Activated B cell treated with CpG ODN at 0.5 μM for 24 hours (primary cell): ENCODE results near the gene FAM124B. TPM values are rescaled to one million over a fixed set of nuclear protein-coding genes. Genes with fewer than 3 reads are reported as not detected.
A peak's percentile ranks its signal among the peaks of the same experiment; 100 is the strongest.

Experiments used
- ATAC-seq: fragments of 200-7000 bp; cut with Tn5 transposase; one replicate; pipeline ENCODE4 v1.10.0; 2021; ENCODE audit warnings: low read depth, mild to moderate bottlenecking, moderate library complexity
- CTCF ChIA-PET: fragments of 350-600 bp; sonication (Branson Sonifier 250); formaldehyde crosslinking; loops from one replicate; lab custom pipeline; 2021; ENCODE audit warnings: antibody characterized with exemption; lab: Charles Lee
- POLR2A ChIA-PET: fragments of 350-600 bp; sonication (Branson Sonifier 250); formaldehyde crosslinking; loops from one replicate; lab custom pipeline; 2021; ENCODE audit warnings: antibody characterized with exemption; lab: Charles Lee
- DNase-seq: peaks from one replicate; pipeline ENCODE4 v3.0.0; 2022
- H3K27ac Mint-ChIP-seq: one replicate; pipeline ENCODE4 v1.8.0; 2020; ENCODE audit warnings: mixed read lengths
- H3K27me3 Mint-ChIP-seq: one replicate; pipeline ENCODE4 v1.8.0; 2021; ENCODE audit warnings: mixed read lengths
- H3K36me3 Mint-ChIP-seq: one replicate; pipeline ENCODE4 v1.8.0; 2021; ENCODE audit warnings: low read depth, mixed read lengths
- H3K4me1 Mint-ChIP-seq: one replicate; pipeline ENCODE4 v1.8.0; 2021; ENCODE audit warnings: mixed read lengths
- H3K4me3 Mint-ChIP-seq: one replicate; pipeline ENCODE4 v1.8.0; 2020; ENCODE audit warnings: mild to moderate bottlenecking, mixed read lengths
- H3K9me3 Mint-ChIP-seq: one replicate; pipeline ENCODE4 v1.8.0; 2020; ENCODE audit warnings: mixed read lengths
- intact Hi-C: fragments of 100-400 bp; cut with micrococcal nuclease; formaldehyde crosslinking; loops from one replicate; pipeline ENCODE4 v1.15.1; 2024
- total RNA-seq: library from RNA; stranded (reverse); gene quantifications from 2 replicates; pipeline ENCODE4 v1.2.3, GENCODE V29; 2022
- TF ChIP-seq, protein P1 (sequence below): fragments of 200-600 bp; IDR thresholded peaks from one replicate; pipeline ENCODE4 v1.8.0; 2022; ENCODE audit warnings: antibody characterized with exemption, mild to moderate bottlenecking

Gene FAM124B
- total RNA-seq, 1 donor from 2014 or later, result not detected

DNA sequence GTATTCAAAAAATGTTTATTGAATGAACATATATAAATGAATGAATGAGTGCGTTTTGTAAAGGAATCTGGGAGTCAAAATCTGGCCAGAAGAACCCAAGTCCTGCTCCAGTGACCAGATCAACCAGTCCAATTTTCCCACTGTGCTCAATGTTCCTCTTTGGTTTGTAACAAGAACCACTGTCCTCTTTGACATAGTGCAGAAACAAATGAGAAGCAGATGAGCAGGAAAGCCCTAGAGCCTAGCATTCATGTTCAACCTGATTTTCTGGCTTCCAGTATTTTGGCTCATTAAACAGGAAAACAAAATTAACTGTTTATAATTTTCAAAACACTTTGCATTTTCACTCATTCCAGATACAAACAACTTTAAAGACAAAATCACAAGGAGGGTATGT is 23.2 kb downstream of the FAM124B start:
- TF ChIP-seq, protein P1, sequence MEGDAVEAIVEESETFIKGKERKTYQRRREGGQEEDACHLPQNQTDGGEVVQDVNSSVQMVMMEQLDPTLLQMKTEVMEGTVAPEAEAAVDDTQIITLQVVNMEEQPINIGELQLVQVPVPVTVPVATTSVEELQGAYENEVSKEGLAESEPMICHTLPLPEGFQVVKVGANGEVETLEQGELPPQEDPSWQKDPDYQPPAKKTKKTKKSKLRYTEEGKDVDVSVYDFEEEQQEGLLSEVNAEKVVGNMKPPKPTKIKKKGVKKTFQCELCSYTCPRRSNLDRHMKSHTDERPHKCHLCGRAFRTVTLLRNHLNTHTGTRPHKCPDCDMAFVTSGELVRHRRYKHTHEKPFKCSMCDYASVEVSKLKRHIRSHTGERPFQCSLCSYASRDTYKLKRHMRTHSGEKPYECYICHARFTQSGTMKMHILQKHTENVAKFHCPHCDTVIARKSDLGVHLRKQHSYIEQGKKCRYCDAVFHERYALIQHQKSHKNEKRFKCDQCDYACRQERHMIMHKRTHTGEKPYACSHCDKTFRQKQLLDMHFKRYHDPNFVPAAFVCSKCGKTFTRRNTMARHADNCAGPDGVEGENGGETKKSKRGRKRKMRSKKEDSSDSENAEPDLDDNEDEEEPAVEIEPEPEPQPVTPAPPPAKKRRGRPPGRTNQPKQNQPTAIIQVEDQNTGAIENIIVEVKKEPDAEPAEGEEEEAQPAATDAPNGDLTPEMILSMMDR, result no peak
- intact Hi-C loops, result no loop called here
- no peaks in the 10 kb centered on the region for H3K36me3 Mint-ChIP-seq
- H3K4me3 Mint-ChIP-seq, result no peak overlapping the region
- peaks cover 14% of the 10 kb centered on the region for H3K4me1 Mint-ChIP-seq
- CTCF ChIA-PET, result no interaction called here
- no peak for DNase-seq
- H3K9me3 Mint-ChIP-seq, result no peaks in the 10 kb centered on the region
- POLR2A ChIA-PET, result no interaction called here
- no peak for ATAC-seq
- no peak overlapping the region for H3K27ac Mint-ChIP-seq
- H3K27me3 Mint-ChIP-seq, result no peaks in the 10 kb centered on the region

DNA sequence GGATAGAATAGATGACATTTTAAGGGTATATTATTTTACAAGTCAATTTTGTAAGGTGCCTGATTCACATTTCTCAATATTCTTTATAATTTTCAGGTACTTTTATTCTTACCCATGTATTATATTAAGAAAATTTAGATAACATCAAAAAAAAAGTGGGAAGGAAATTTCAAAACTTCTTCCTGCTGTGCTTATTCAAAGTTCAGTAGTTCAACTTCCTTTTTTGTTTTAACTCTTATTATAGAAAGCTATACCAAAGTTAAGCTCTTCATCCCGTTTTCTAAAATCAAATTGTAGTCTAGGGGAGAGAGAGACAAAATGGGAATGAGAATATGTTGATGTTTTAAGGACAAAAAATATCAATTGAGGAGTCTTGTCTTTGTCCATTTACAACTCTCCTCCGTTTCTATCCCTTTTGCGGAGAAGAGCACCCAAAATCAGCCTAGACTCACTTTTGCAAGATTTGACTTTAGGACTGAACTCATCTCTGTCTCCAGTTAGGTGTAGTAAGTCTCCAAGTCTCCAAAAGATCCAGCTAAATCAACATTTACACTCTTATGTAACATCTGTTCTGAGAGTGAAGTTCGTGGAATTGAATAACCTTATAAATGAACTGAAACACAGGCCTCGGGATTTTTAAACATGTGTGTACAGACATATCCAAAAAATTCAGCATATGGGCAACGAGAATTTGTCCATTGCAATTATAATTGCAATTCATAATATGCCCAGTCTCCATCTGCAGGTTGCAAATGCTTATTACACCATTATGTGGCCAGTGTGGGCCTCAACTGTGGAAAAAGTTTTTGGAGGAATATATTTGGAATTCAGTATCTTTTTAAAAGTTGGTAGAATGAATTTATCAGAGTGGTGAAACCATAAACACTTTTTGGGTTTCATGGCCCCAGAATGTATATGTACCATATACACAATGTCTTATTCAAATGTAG is 23.9 kb downstream of the FAM124B start:
- Mint-ChIP-seq H3K4me3 (no peak overlapping the region), H3K36me3 (no peaks in the 10 kb centered on the region), H3K27me3 (no peaks in the 10 kb centered on the region), H3K4me1 (peaks cover 14% of the 10 kb centered on the region), H3K9me3 (no peaks in the 10 kb centered on the region), H3K27ac (no peak overlapping the region)
- TF ChIP-seq, protein P1, result no peak
- DNase-seq (no peak), ATAC-seq (no peak)
- intact Hi-C loops, result no loop called here
- CTCF ChIA-PET, result interaction anchor here (0.6 kb wide), 1 partner anchor 268 kb away, joined by 3 read pairs; no protein-coding TSS in a partner anchor
- POLR2A ChIA-PET, result no interaction called here

DNA sequence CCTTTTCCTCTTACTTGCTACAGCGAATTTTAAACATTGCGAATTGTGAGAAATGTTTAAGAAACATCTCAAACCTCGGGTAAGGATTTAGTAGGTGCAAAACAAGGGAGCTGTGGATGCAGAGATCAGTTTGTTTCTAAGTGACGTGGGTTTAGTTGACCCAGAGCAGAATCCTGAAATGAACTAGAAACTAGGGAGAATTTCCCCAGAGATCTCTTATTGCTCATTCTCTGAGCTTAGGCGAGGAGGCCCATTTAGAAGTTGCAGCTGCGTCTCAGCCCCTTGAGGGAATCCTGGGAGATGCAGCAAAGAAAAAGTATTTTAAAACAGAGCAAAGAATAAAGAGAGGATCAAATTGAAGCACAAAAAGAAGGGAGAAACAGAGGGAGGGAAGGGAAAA is 29.3 kb downstream of the FAM124B start:
- no peaks in the 10 kb centered on the region for H3K36me3 Mint-ChIP-seq
- ChIA-PET POLR2A (no interaction called here), CTCF (interaction anchor here (1.2 kb wide), 1 partner anchor 278 kb away, joined by 3 read pairs; no protein-coding TSS in a partner anchor)
- no peak for ATAC-seq
- intact Hi-C loops, result no loop called here
- no peak for DNase-seq
- H3K4me1 Mint-ChIP-seq, result peaks cover 7% of the 10 kb centered on the region
- no peaks in the 10 kb centered on the region for H3K27me3 Mint-ChIP-seq
- TF ChIP-seq, protein P1, result no peak
- no peak overlapping the region for H3K4me3 Mint-ChIP-seq
- H3K9me3 Mint-ChIP-seq, result no peaks in the 10 kb centered on the region
- no peak overlapping the region for H3K27ac Mint-ChIP-seq

DNA sequence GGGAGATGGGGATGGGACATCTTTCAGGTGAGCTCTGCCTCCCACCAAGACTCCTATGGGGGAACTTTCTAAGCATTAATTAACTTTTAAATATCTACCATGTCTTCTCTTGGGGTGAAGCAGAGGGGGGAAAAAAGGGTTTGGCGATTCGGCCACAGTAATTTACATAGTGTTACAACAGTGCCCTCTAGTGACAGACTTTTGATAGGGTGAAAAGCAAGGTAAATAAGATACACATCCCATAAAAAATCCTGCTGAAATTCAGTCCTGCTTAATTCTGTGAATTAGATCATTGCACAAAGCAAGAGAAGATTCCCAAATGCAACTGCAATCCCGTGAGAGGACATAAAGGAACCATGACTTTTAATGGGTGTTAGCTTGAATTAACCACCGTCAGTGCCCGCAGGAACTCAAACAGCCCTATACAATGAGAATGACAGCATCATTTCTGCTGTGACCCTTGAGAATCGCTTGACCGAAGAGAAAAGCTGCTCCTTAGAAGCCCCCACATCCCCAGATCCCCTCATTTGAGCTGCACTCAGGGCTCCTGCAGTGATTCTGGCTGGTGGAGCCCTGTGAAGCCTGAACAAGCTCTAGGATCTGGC is 32.8 kb downstream of the FAM124B start:
- H3K9me3 Mint-ChIP-seq, result no peaks in the 10 kb centered on the region
- ChIA-PET POLR2A (no interaction called here), CTCF (interaction anchor here (0.8 to 2.1 kb wide), 16 partner anchors 9 to 409 kb away, joined by 3 to 9 read pairs (median 4); no protein-coding TSS in a partner anchor)
- ATAC-seq (no peak), DNase-seq (no peak)
- no peaks in the 10 kb centered on the region for H3K27me3 Mint-ChIP-seq
- no peak overlapping the region for H3K4me3 Mint-ChIP-seq
- TF ChIP-seq, protein P1, result peak; percentile 48
- intact Hi-C loops, result loop anchor here (1.0 to 5.0 kb wide), 3 partner anchors 73 to 399 kb away; no protein-coding TSS in a partner anchor
- H3K36me3 Mint-ChIP-seq, result no peaks in the 10 kb centered on the region
- H3K4me1 Mint-ChIP-seq, result no peaks in the 10 kb centered on the region
- H3K27ac Mint-ChIP-seq, result no peak overlapping the region
